ENCODE results near the gene SPSB3.

The SPSB3 gene

GRCh38 chr16:1749152-1750117, 32.9 kb downstream of the SPSB3 start:
- no peak for DNase-seq (ENCODE audit: extremely low read depth, low read depth)
- TF ChIP-seq CTCF (IDR thresholded peaks at IDR 0.05; ENCODE audit: low read depth, low read length): no peak

DNA sequence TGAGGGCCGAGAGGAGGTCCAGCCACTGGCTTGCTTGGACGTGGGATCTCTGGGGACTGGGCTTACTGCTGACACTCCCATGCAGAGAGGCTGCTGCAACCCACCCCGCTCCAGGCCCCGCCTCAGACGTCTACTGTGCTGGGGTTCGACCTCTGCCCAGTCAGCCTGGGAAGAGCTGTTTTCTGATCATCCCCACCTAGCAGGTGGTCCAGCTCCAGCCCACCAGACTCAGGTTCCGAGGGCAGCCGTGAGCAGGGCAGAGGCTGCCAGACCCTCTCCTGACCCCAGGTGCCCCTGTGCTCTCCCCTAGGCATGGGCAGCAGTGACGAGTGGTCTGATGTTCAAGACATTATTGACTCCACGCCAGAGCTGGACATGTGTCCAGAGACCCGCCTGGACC, 34.4 kb downstream of the SPSB3 start:
- DNase-seq (ENCODE audit: extremely low read depth, low read depth): no peak
- no peak for TF ChIP-seq CTCF (IDR thresholded peaks at IDR 0.05; ENCODE audit: low read depth, low read length)

GRCh38 chr16:1746693-1747195, 35.6 kb downstream of the SPSB3 start:
- TF ChIP-seq CTCF (IDR thresholded peaks at IDR 0.05; ENCODE audit: low read depth, low read length): no peak
- no peak for DNase-seq (ENCODE audit: extremely low read depth, low read depth)

GRCh38 chr16:1745900-1746692, 36.3 kb downstream of the SPSB3 start:
- no peak for TF ChIP-seq CTCF (IDR thresholded peaks at IDR 0.05; ENCODE audit: low read depth, low read length)
- DNase-seq (ENCODE audit: extremely low read depth, low read depth): no peak

DNA sequence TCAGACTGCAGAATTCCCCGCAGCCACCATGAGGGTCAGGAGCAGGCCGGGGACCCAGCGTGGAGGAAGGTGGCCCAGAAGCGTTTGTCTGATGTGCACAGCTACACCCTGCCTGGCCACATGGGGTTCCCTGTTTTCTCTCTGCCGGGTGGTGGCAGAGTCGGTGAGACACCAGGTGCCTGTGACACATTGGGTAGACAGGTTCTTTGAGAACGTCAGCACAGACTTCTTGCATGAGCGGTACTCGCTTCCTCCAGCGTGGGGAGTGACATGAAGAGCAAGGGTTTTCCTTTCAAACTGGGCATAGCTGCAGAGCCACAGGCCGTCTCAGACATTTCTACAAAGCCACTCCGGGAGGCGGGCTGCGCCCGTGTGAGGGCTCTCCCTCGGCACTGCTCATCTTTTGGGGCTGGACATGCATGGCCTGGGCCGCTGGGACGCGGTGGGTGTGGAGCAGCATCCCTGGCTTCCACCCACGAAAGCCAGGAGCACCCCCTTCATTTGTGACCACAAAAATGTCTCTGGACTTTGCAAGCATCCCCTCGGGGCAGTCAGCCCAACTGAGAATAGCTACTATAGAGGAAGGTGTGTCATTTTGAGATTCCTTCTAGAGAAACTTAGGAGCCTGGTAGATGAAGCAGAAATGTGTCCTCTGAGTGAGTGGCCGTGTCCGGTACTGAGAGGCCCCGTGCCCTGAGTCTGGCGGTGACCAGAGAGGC, 37.0 kb downstream of the SPSB3 start:
- TF ChIP-seq CTCF (IDR thresholded peaks at IDR 0.05; ENCODE audit: low read depth, low read length): no peak
- DNase-seq (ENCODE audit: extremely low read depth, low read depth): peak; percentile 36

DNA sequence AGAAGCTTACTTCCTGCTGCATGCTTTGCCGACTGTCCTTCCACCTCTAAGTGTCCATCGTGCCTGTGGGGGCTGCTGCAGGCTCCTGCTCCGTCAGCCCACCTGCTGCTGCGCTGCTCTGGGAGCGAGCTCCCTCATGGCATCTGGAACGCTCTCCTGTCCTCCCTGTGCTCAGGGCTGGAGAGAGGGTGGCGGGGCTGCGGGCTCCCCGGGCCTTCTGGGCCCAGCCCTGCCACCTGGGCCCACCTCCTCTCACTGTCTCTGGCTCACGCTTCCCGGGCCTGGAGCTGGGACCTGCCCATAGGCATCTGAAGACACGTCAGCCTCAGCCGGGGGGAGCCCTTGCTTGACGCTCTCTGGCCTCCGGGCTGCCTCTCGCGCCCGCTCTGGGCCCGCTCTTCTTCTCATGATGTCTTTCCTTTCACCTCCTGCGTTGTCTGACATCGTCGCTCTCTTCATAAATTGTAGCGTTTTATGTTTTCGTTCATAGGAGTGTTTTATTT, 38.0 kb downstream of the SPSB3 start:
- DNase-seq (ENCODE audit: extremely low read depth, low read depth): no peak
- TF ChIP-seq CTCF (IDR thresholded peaks at IDR 0.05; ENCODE audit: low read depth, low read length): no peak

All from AG09319 (cell line).